HepG2 (cell line): ENCODE measurements around the gene MAPK13. TPM values are rescaled to one million over a fixed set of nuclear protein-coding genes. Genes with fewer than 3 reads are reported as not detected.

ENCODE experiments used
- FOXA3 ChIP-seq: IDR thresholded peaks from 2 replicates; pipeline ENCODE4 v1.6.1; 2016; ENCODE audit warnings: missing genetic modification reagents, missing compliant biosample characterization
- MED1 ChIP-seq: sonication (generic); formaldehyde crosslinking; IDR thresholded peaks from 2 replicates; pipeline ENCODE4 v1.4.0; 2020; ENCODE audit warnings: missing genetic modification reagents
- NR2F1 ChIP-seq, 2 experiments: fragments of 450-650 bp in 1 of 2; formaldehyde crosslinking in 1 of 2; IDR thresholded peaks; 2 replicates each; pipeline versions ENCODE4 v1.5.0 to v1.6.1; 2016 to 2020; ENCODE audit warnings: mild to moderate bottlenecking in 1 of 2, missing compliant biosample characterization in 1 of 2, missing genetic modification reagents in 1 of 2, moderate library complexity in 1 of 2
- SRSF9 ChIP-seq: fragments of 200-400 bp; formaldehyde crosslinking; IDR thresholded peaks from 2 replicates; pipeline ENCODE4 v1.6.1; 2018; ENCODE audit warnings: borderline replicate concordance, mild to moderate bottlenecking, low read depth, low read length; ENCODE audit not compliant: insufficient read depth, poor library complexity, severe bottlenecking
- ZFP82 ChIP-seq: sonication (generic); formaldehyde crosslinking; IDR thresholded peaks from 2 replicates; pipeline ENCODE4 v1.5.1; 2020; ENCODE audit warnings: mild to moderate bottlenecking, missing genetic modification reagents, borderline replicate concordance
- ZHX2 ChIP-seq, 2 experiments: sonication (generic) in 1 of 2; formaldehyde crosslinking in 1 of 2; IDR thresholded peaks; 2 replicates each; pipeline versions ENCODE4 v1.6.1 to v1.9.0; 2014 to 2022; ENCODE audit warnings: antibody characterized with exemption in 1 of 2, borderline replicate concordance in 1 of 2, inconsistent platforms in 1 of 2, low read depth in 1 of 2, missing genetic modification reagents in 1 of 2
- ZNF160 ChIP-seq: sonication (generic); formaldehyde crosslinking; IDR thresholded peaks from 2 replicates; pipeline ENCODE4 v1.8.0; 2022; ENCODE audit warnings: mild to moderate bottlenecking, inconsistent platforms, missing genetic modification reagents
- ZNF550 ChIP-seq: sonication (generic); formaldehyde crosslinking; IDR thresholded peaks from 2 replicates; pipeline ENCODE4 v1.4.0; 2020; ENCODE audit warnings: mild to moderate bottlenecking, missing genetic modification reagents, borderline replicate concordance
- ZNF574 ChIP-seq: sonication (generic); formaldehyde crosslinking; IDR thresholded peaks from 2 replicates; pipeline ENCODE4 v1.4.0; 2020; ENCODE audit warnings: missing genetic modification reagents
- ZNF619 ChIP-seq: sonication (generic); formaldehyde crosslinking; IDR thresholded peaks from 2 replicates; pipeline ENCODE4 v1.4.0; 2020; ENCODE audit warnings: mild to moderate bottlenecking, missing genetic modification reagents
- polyA plus RNA-seq, 8 experiments: library from polyadenylated mRNA; depleted of rRNA in 3 of 8; stranded (reverse) in 7 of 8; unstranded in 1 of 8; fragments of >200 nt; fragmentation: Illumina TruSeq in 4 of 8; extraction: Trizol in 4 of 8; gene quantifications; 2 replicates each; pipeline versions ENCODE4 v1.2.1 to v1.2.3, GENCODE V29; 2011 to 2016; ENCODE audit warnings: low read depth in 4 of 8, missing spikeins in 1 of 8, mixed read lengths in 1 of 8; ENCODE audit not compliant: insufficient read depth in 1 of 8
- total RNA-seq, 5 experiments: library from RNA; depleted of rRNA; stranded (reverse); fragments of >200 nt; fragmentation: Illumina TruSeq; extraction: Trizol; gene quantifications; 2 replicates each; pipeline ENCODE4 v1.2.3, GENCODE V29; 2016; ENCODE audit warnings: low read depth in 1 of 5
- TF ChIP-seq, protein P1 (sequence below): sonication (generic); formaldehyde crosslinking; IDR thresholded peaks from 2 replicates; pipeline ENCODE4 v1.4.0; 2020; ENCODE audit warnings: missing genetic modification reagents
- TF ChIP-seq, protein P2 (sequence below): sonication (generic); formaldehyde crosslinking; IDR thresholded peaks from 2 replicates; pipeline ENCODE4 v1.4.0; 2020; ENCODE audit warnings: low read depth, missing genetic modification reagents

MAPK13 gene
- total and polyA plus RNA-seq, 2 of the 13 experiments (the other 11 are each of a cell fraction or from before 2014, with no cell fraction given): 12.7 to 43.4 TPM

DNA sequence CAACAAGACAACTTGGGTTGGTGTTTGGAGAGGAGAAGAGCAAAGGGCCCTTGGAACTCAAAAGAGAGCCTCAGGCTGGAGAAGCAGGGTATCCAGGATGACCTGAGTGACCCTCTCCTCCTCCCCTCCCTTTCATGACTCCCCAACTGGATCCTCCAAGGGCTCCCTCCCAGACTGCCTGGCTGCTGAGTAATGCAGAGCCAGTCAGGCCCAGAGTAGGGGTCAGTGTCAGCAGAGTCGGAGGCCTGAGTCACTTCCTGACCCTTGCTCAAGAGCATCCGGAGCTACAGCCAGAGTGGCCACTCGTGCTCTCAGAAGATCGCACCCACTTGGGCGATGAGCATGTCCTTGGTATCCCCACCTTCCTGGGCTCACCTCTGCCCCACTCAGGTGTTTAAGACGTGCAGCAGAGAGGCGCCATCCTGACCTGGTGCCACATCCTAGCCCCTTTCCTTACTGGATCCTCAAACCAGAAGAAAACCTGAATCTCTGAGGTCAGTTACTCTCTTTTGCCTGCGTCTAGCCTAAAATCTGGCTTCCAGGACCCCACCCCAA, 2.8 kb upstream of the MAPK13 start (continued):
- TF ChIP-seq ZHX2 (IDR thresholded peaks at IDR 0.05; ENCODE audit: low read depth): no peak
- TF ChIP-seq ZHX2 (CRISPR knock-in tag; IDR thresholded peaks at IDR 0.05; ENCODE audit: borderline replicate concordance): no peak
- TF ChIP-seq ZNF160 (CRISPR knock-in tag): no peak
- TF ChIP-seq ZFP82: no peak
- TF ChIP-seq FOXA3 (CRISPR knock-in tag): peak; percentile 67; the same call in 1 of the 2 replicates
- TF ChIP-seq ZNF574: peak; percentile 53; the same call in 1 of the 2 replicates
- TF ChIP-seq ZNF619 (CRISPR knock-in tag): 0 out of 2 replicates have a peak, but pooled peaks have one; percentile 17
- TF ChIP-seq, protein P1, sequence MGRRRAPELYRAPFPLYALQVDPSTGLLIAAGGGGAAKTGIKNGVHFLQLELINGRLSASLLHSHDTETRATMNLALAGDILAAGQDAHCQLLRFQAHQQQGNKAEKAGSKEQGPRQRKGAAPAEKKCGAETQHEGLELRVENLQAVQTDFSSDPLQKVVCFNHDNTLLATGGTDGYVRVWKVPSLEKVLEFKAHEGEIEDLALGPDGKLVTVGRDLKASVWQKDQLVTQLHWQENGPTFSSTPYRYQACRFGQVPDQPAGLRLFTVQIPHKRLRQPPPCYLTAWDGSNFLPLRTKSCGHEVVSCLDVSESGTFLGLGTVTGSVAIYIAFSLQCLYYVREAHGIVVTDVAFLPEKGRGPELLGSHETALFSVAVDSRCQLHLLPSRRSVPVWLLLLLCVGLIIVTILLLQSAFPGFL (CRISPR knock-in tag): no peak
- TF ChIP-seq, protein P2, sequence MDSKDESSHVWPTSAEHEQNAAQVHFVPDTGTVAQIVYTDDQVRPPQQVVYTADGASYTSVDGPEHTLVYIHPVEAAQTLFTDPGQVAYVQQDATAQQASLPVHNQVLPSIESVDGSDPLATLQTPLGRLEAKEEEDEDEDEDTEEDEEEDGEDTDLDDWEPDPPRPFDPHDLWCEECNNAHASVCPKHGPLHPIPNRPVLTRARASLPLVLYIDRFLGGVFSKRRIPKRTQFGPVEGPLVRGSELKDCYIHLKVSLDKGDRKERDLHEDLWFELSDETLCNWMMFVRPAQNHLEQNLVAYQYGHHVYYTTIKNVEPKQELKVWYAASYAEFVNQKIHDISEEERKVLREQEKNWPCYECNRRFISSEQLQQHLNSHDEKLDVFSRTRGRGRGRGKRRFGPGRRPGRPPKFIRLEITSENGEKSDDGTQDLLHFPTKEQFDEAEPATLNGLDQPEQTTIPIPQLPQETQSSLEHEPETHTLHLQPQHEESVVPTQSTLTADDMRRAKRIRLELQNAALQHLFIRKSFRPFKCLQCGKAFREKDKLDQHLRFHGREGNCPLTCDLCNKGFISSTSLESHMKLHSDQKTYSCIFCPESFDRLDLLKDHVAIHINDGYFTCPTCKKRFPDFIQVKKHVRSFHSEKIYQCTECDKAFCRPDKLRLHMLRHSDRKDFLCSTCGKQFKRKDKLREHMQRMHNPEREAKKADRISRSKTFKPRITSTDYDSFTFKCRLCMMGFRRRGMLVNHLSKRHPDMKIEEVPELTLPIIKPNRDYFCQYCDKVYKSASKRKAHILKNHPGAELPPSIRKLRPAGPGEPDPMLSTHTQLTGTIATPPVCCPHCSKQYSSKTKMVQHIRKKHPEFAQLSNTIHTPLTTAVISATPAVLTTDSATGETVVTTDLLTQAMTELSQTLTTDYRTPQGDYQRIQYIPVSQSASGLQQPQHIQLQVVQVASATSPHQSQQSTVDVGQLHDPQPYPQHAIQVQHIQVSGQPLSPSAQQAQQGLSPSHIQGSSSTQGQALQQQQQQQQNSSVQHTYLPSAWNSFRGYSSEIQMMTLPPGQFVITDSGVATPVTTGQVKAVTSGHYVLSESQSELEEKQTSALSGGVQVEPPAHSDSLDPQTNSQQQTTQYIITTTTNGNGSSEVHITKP: peak; percentile 56; the same call in 1 of the 2 replicates
- TF ChIP-seq SRSF9: no peak
- TF ChIP-seq NR2F1 (CRISPR knock-in tag; IDR thresholded peaks at IDR 0.05): peak; percentile 68 to 78; a peak in 3 of 4 replicates
- no peak for TF ChIP-seq ZNF550 (CRISPR knock-in tag)
- peak; percentile 83 for TF ChIP-seq MED1 (CRISPR knock-in tag)
